Neural progenitor cell (in vitro differentiated cells): ENCODE data around the gene GATA5. TPM values are rescaled to one million over a fixed set of nuclear protein-coding genes. Genes with fewer than 3 reads are reported as not detected.

Experiments used
- DNase-seq: peaks from one replicate; pipeline ENCODE4 v3.0.0-alpha.2; 2016; ENCODE audit warnings: low spot score
- H2AFZ ChIP-seq: fragments of 200-600 bp; sonication (generic); replicated peaks from 2 replicates; pipeline ENCODE4 v1.6.1; 2016; ENCODE audit warnings: antibody characterized with exemption
- H3F3A ChIP-seq: fragments of 200-600 bp; sonication (generic); 2 replicates; pipeline ENCODE4 v1.6.1; 2016; ENCODE audit warnings: antibody characterized with exemption, low read depth
- H3K27ac ChIP-seq: fragments of 200-600 bp; sonication (generic); 2 replicates; pipeline ENCODE4 v1.5.1; 2016; ENCODE audit warnings: mild to moderate bottlenecking
- H3K27me3 ChIP-seq: fragments of 200-600 bp; sonication (generic); 2 replicates; pipeline ENCODE4 v1.6.1; 2016; ENCODE audit warnings: mild to moderate bottlenecking, moderate library complexity
- H3K36me3 ChIP-seq: fragments of 200-600 bp; sonication (generic); 2 replicates; pipeline ENCODE4 v1.5.1; 2016
- H3K4me1 ChIP-seq: fragments of 200-600 bp; sonication (generic); 2 replicates; pipeline ENCODE4 v1.6.1; 2016; ENCODE audit warnings: mixed run types
- H3K4me2 ChIP-seq: fragments of 200-600 bp; sonication (generic); 2 replicates; pipeline ENCODE4 v1.6.1; 2016
- H3K4me3 ChIP-seq: fragments of 200-600 bp; sonication (generic); 2 replicates; pipeline ENCODE4 v1.5.1; 2016
- H3K79me2 ChIP-seq: fragments of 200-600 bp; sonication (generic); 2 replicates; pipeline ENCODE4 v1.6.1; 2016; ENCODE audit warnings: low read depth
- H3K9ac ChIP-seq: fragments of 200-600 bp; sonication (generic); 2 replicates; pipeline ENCODE4 v1.6.1; 2016
- H3K9me3 ChIP-seq: fragments of 200-600 bp; sonication (generic); 2 replicates; pipeline ENCODE4 v1.5.1; 2016; ENCODE audit warnings: low read depth
- H4K20me1 ChIP-seq: fragments of 200-600 bp; sonication (generic); 2 replicates; pipeline ENCODE4 v1.6.1; 2016; ENCODE audit warnings: low read depth
- H3K27ac Mint-ChIP-seq: 3 replicates; pipeline ENCODE4 v1.8.0; 2021; ENCODE audit warnings: mixed read lengths
- H3K27me3 Mint-ChIP-seq: 2 replicates; pipeline ENCODE4 v1.8.0; 2022; ENCODE audit warnings: low read depth, mild to moderate bottlenecking, inconsistent platforms, moderate library complexity, mixed read lengths; ENCODE audit not compliant: insufficient read depth
- H3K36me3 Mint-ChIP-seq: 3 replicates; pipeline ENCODE4 v1.8.0; 2021; ENCODE audit warnings: mixed read lengths
- H3K4me1 Mint-ChIP-seq: 3 replicates; pipeline ENCODE4 v1.8.0; 2021; ENCODE audit warnings: mixed read lengths
- H3K4me3 Mint-ChIP-seq: 3 replicates; pipeline ENCODE4 v1.8.0; 2021; ENCODE audit warnings: mild to moderate bottlenecking, moderate library complexity, mixed read lengths
- H3K9me3 Mint-ChIP-seq: 3 replicates; pipeline ENCODE4 v1.8.0; 2020; ENCODE audit warnings: mixed read lengths
- CTCF ChIP-seq: fragments of 200-600 bp; sonication (generic); IDR thresholded peaks from 2 replicates; pipeline ENCODE4 v1.5.1; 2017; ENCODE audit warnings: antibody characterized with exemption, mild to moderate bottlenecking
- EZH2 ChIP-seq: fragments of 200-600 bp; sonication (generic); IDR thresholded peaks from 2 replicates; pipeline ENCODE4 v1.6.1; 2017; ENCODE audit warnings: antibody characterized with exemption, mild to moderate bottlenecking, moderate library complexity
- EZH2phosphoT487 ChIP-seq: fragments of 200-600 bp; sonication (generic); IDR thresholded peaks from 2 replicates; pipeline ENCODE4 v1.6.1; 2017; ENCODE audit warnings: antibody characterized with exemption
- total RNA-seq: library from RNA; depleted of rRNA; stranded (reverse); fragments of >200 nt; gene quantifications from 2 replicates; pipeline ENCODE4 v1.2.3, GENCODE V29; 2015; ENCODE audit warnings: low replicate concordance

The GATA5 gene
- total RNA-seq, 1 donor from 2014 or later: not detected

GRCh38 chr20:62500237-62500864 lies 24.6 kb upstream of the GATA5 start:
- Histone ChIP-seq H3K4me2 (no peak overlapping the region), H3F3A (peaks cover 8% of the 10 kb centered on the region), H3K36me3 (no peaks in the 10 kb centered on the region), H2AFZ (no peak overlapping the region), H3K27me3 (peaks cover 21% of the 10 kb centered on the region), H3K27ac (no peak overlapping the region), H4K20me1 (no peaks in the 10 kb centered on the region), H3K9me3 (no peaks in the 10 kb centered on the region), H3K4me1 (peaks cover 5% of the 10 kb centered on the region), H3K4me3 (no peak overlapping the region), H3K79me2 (no peaks in the 10 kb centered on the region), H3K9ac (no peak overlapping the region)
- H3K36me3 Mint-ChIP-seq: no peaks in the 10 kb centered on the region
- DNase-seq: peak; percentile 79
- H3K4me1 Mint-ChIP-seq: peaks cover 18% of the 10 kb centered on the region
- peaks cover 32% of the 10 kb centered on the region for H3K27me3 Mint-ChIP-seq
- H3K27ac Mint-ChIP-seq: peak overlapping the region; percentile 21
- no peak overlapping the region for H3K4me3 Mint-ChIP-seq
- TF ChIP-seq EZH2phosphoT487: no peak
- peak; percentile 84 for TF ChIP-seq CTCF
- H3K9me3 Mint-ChIP-seq: peaks cover 7% of the 10 kb centered on the region

GRCh38 chr20:62499758-62500236 lies 24.0 kb upstream of the GATA5 start:
- Mint-ChIP-seq H3K36me3 (no peaks in the 10 kb centered on the region), H3K27ac (no peak overlapping the region), H3K4me1 (peaks cover 20% of the 10 kb centered on the region), H3K27me3 (peaks cover 30% of the 10 kb centered on the region), H3K9me3 (peaks cover 7% of the 10 kb centered on the region), H3K4me3 (no peak overlapping the region)
- Histone ChIP-seq H3K9ac (no peak overlapping the region), H3K79me2 (no peaks in the 10 kb centered on the region), H3K27me3 (peaks cover 21% of the 10 kb centered on the region), H3K36me3 (no peaks in the 10 kb centered on the region), H3K4me3 (no peak overlapping the region), H2AFZ (no peak overlapping the region), H3K4me1 (peaks cover 5% of the 10 kb centered on the region), H3K9me3 (no peaks in the 10 kb centered on the region), H4K20me1 (no peaks in the 10 kb centered on the region), H3F3A (peaks cover 8% of the 10 kb centered on the region), H3K4me2 (no peak overlapping the region), H3K27ac (no peak overlapping the region)
- TF ChIP-seq EZH2 (no peak), EZH2phosphoT487 (no peak), CTCF (no peak)
- DNase-seq: no peak

- Mint-ChIP-seq H3K9me3 (peaks cover 7% of the 10 kb centered on the region), H3K4me3 (no peak overlapping the region), H3K27ac (no peak overlapping the region), H3K4me1 (peaks cover 20% of the 10 kb centered on the region), H3K27me3 (peaks cover 23% of the 10 kb centered on the region), H3K36me3 (no peaks in the 10 kb centered on the region)
- peaks cover 21% of the 10 kb centered on the region for H3K27me3 ChIP-seq
- no peak overlapping the region for H2AFZ ChIP-seq
- no peak overlapping the region for H3K4me3 ChIP-seq
- H3K9me3 ChIP-seq: no peaks in the 10 kb centered on the region
- DNase-seq: no peak
- peaks cover 5% of the 10 kb centered on the region for H3K4me1 ChIP-seq
- H3K4me2 ChIP-seq: no peak overlapping the region
- TF ChIP-seq CTCF: no peak
- no peak for TF ChIP-seq EZH2
- TF ChIP-seq EZH2phosphoT487: no peak
- peaks cover 8% of the 10 kb centered on the region for H3F3A ChIP-seq
- no peak overlapping the region for H3K9ac ChIP-seq
- H4K20me1 ChIP-seq: no peaks in the 10 kb centered on the region
- H3K27ac ChIP-seq: no peak overlapping the region
- no peaks in the 10 kb centered on the region for H3K36me3 ChIP-seq
- H3K79me2 ChIP-seq: no peaks in the 10 kb centered on the region
Observed at GRCh38 chr20:62498874-62499273, 23.1 kb upstream of the GATA5 start.
